ENCODE results near the gene SCNN1A. TPM values are rescaled to one million over a fixed set of nuclear protein-coding genes. Genes with fewer than 3 reads are reported as not detected.

Gene SCNN1A
- total RNA-seq, 2 experiments from 2014 or later: 0.35 to 1.0 TPM

- ChIA-PET CTCF (ENCODE audit: unreplicated experiment) (no interaction called here), POLR2A (interaction anchor here (0.6 kb wide), 1 partner anchor 11 kb away, joined by 5 read pairs; no protein-coding TSS in a partner anchor)
- no peaks in the 10 kb centered on the region for H3K9me2 ChIP-seq (ENCODE audit: insufficient read depth, low read length)
- DNase-seq (ENCODE audit: low spot score): no peak
- no peak overlapping the region for H3K4me2 ChIP-seq (ENCODE audit: low read length)
- no peak overlapping the region for H2AFZ ChIP-seq (ENCODE audit: low read length)
- no peaks in the 10 kb centered on the region for H4K20me1 ChIP-seq (ENCODE audit: insufficient read depth, low read length)
- no peaks in the 10 kb centered on the region for H3K4me1 ChIP-seq (ENCODE audit: insufficient read depth, low read length, poor library complexity, severe bottlenecking)
- no peaks in the 10 kb centered on the region for H3K79me2 ChIP-seq (ENCODE audit: insufficient read depth, low read depth, low read length)
- TF ChIP-seq CTCF (conservative IDR thresholded peaks at IDR 0.05; ENCODE audit: low read length) (no peak), EZH2phosphoT487 (IDR thresholded peaks at IDR 0.05; ENCODE audit: borderline replicate concordance, low read depth, low read length) (no peak)
- H3K27ac ChIP-seq (ENCODE audit: low read depth, low read length, poor library complexity, severe bottlenecking): no peak overlapping the region
- H3K4me3 ChIP-seq (ENCODE audit: low read depth, low read length, poor library complexity, severe bottlenecking): no peak overlapping the region
- H3K9me3 ChIP-seq (ENCODE audit: low read length): no peaks in the 10 kb centered on the region
- BruUV-seq (replicated peaks): no TSS peak
- no peaks in the 10 kb centered on the region for H3K36me3 ChIP-seq (ENCODE audit: insufficient read depth, low read length)
- intact Hi-C loops (cut with micrococcal nuclease; ENCODE audit: unreplicated experiment): no loop called here
Measured at GRCh38 chr12:6384499-6385436, 9.4 kb upstream of the SCNN1A start.

GRCh38 chr12:6383572-6384498, 8.5 kb upstream of the SCNN1A start, which contains the start of gene LTBR:
LTBR (plus strand) TSS chr12:6384162; CDS start chr12:6384359, 197 bp downstream.
- intact Hi-C loops (cut with micrococcal nuclease; ENCODE audit: unreplicated experiment): no loop called here
- no peak within 1 kb of the TSS for H3K4me3 ChIP-seq (ENCODE audit: low read depth, low read length, poor library complexity, severe bottlenecking)
- no peaks in the 10 kb centered on the region for H4K20me1 ChIP-seq (ENCODE audit: insufficient read depth, low read length)
- ChIA-PET POLR2A (interaction anchor here (0.6 kb wide), 1 partner anchor 129 kb away, joined by 3 read pairs; no protein-coding TSS in a partner anchor), CTCF (ENCODE audit: unreplicated experiment) (no interaction called here)
- no peak for TF ChIP-seq EZH2phosphoT487 (IDR thresholded peaks at IDR 0.05; ENCODE audit: borderline replicate concordance, low read depth, low read length)
- TF ChIP-seq CTCF (conservative IDR thresholded peaks at IDR 0.05; ENCODE audit: low read length): no peak
- no TSS peak for BruUV-seq (replicated peaks)
- H3K36me3 ChIP-seq (ENCODE audit: insufficient read depth, low read length): no peaks in the 10 kb centered on the region
- H3K9me2 ChIP-seq (ENCODE audit: insufficient read depth, low read length): no peaks in the 10 kb centered on the region
- DNase-seq (ENCODE audit: low spot score): no peak
- no peaks in the 10 kb centered on the region for H3K4me1 ChIP-seq (ENCODE audit: insufficient read depth, low read length, poor library complexity, severe bottlenecking)
- no peak within 1 kb of the TSS for H3K4me2 ChIP-seq (ENCODE audit: low read length)
- no peak within 1 kb of the TSS for H2AFZ ChIP-seq (ENCODE audit: low read length)
- no peaks in the 10 kb centered on the region for H3K79me2 ChIP-seq (ENCODE audit: insufficient read depth, low read depth, low read length)
- H3K9me3 ChIP-seq (ENCODE audit: low read length): no peaks in the 10 kb centered on the region
- no peak within 1 kb of the TSS for H3K27ac ChIP-seq (ENCODE audit: low read depth, low read length, poor library complexity, severe bottlenecking)
